Activated T-helper 17 cell treated with anti-CD3 and anti-CD28 coated beads, Interleukin-2, amount 50 U/mL, for 72 hours (primary cell): ENCODE data around the gene SDCCAG8. TPM values are rescaled to one million over a fixed set of nuclear protein-coding genes. Genes with fewer than 3 reads are reported as not detected.
A peak's percentile ranks its signal among the peaks of the same experiment; 100 is the strongest.
"Not testable (repeated sequence)": the region's sequence is repeated elsewhere in the genome, so short reads cannot be mapped to it uniquely, and the experiment has no call there.

Source experiments
- ATAC-seq: fragments of 150-1000 bp; cut with Tn5 transposase; replicated peaks from 2 replicates; pipeline ENCODE4 v1.10.0; 2021; ENCODE audit warnings: mild to moderate bottlenecking, moderate library complexity
- H3K27ac Mint-ChIP-seq: one replicate; pipeline ENCODE4 v1.8.0; 2022; ENCODE audit warnings: mixed read lengths
- H3K27me3 Mint-ChIP-seq: one replicate; pipeline ENCODE4 v1.8.0; 2022; ENCODE audit warnings: mixed read lengths
- H3K36me3 Mint-ChIP-seq: one replicate; pipeline ENCODE4 v1.8.0; 2022; ENCODE audit warnings: low read depth, mild to moderate bottlenecking, mixed read lengths
- H3K4me1 Mint-ChIP-seq: one replicate; pipeline ENCODE4 v1.8.0; 2022; ENCODE audit warnings: mixed read lengths
- H3K4me3 Mint-ChIP-seq: one replicate; pipeline ENCODE4 v1.8.0; 2022; ENCODE audit warnings: mild to moderate bottlenecking, mixed read lengths
- H3K9me3 Mint-ChIP-seq: one replicate; pipeline ENCODE4 v1.8.0; 2022; ENCODE audit warnings: mixed read lengths
- total RNA-seq, 2 donors: library from RNA; stranded (reverse); gene quantifications; one replicate each; pipeline ENCODE4 v1.2.3, GENCODE V29; 2022

SDCCAG8 gene
- total RNA-seq, 2 donors from 2014 or later: 22.2 to 31.7 TPM

GRCh38 chr1:243315893-243316292, 60.1 kb downstream of the SDCCAG8 start:
- Mint-ChIP-seq H3K4me3 (no peak overlapping the region), H3K36me3 (peaks cover 27% of the 10 kb centered on the region), H3K9me3 (no peaks in the 10 kb centered on the region), H3K4me1 (no peaks in the 10 kb centered on the region), H3K27me3 (no peaks in the 10 kb centered on the region), H3K27ac (no peak overlapping the region)
- ATAC-seq: no peak

GRCh38 chr1:243316366-243316989, 60.6 kb downstream of the SDCCAG8 start:
- H3K4me3 Mint-ChIP-seq: no peak overlapping the region
- H3K27ac Mint-ChIP-seq: no peak overlapping the region
- no peak for ATAC-seq
- H3K4me1 Mint-ChIP-seq: no peaks in the 10 kb centered on the region
- no peaks in the 10 kb centered on the region for H3K9me3 Mint-ChIP-seq
- H3K27me3 Mint-ChIP-seq: no peaks in the 10 kb centered on the region
- peaks cover 27% of the 10 kb centered on the region for H3K36me3 Mint-ChIP-seq

- no peak for ATAC-seq
- peak overlapping the region; percentile 16 for H3K27ac Mint-ChIP-seq
- no peaks in the 10 kb centered on the region for H3K27me3 Mint-ChIP-seq
- H3K36me3 Mint-ChIP-seq: peaks cover 22% of the 10 kb centered on the region
- no peaks in the 10 kb centered on the region for H3K4me1 Mint-ChIP-seq
- no peak overlapping the region for H3K4me3 Mint-ChIP-seq
- no peaks in the 10 kb centered on the region for H3K9me3 Mint-ChIP-seq
These were observed 64.4 kb downstream of the SDCCAG8 start for GRCh38 chr1:243320224-243320623.

- no peak overlapping the region for H3K27ac Mint-ChIP-seq
- ATAC-seq: no peak
These were observed 66.5 kb downstream of the SDCCAG8 start for GRCh38 chr1:243322326-243322725.

GRCh38 chr1:243323491-243323890, 67.7 kb downstream of the SDCCAG8 start:
- Mint-ChIP-seq H3K27ac (no peak overlapping the region), H3K4me1 (no peaks in the 10 kb centered on the region), H3K9me3 (no peaks in the 10 kb centered on the region), H3K27me3 (no peaks in the 10 kb centered on the region), H3K4me3 (no peak overlapping the region), H3K36me3 (no peaks in the 10 kb centered on the region)
- no peak for ATAC-seq

More at GRCh38 chr1:243322326-243322725, 66.5 kb downstream of the SDCCAG8 start:
- Mint-ChIP-seq H3K4me3 (no peak overlapping the region), H3K36me3 (peaks cover 8% of the 10 kb centered on the region), H3K9me3 (no peaks in the 10 kb centered on the region), H3K4me1 (no peaks in the 10 kb centered on the region), H3K27me3 (no peaks in the 10 kb centered on the region)

GRCh38 chr1:243325305-243325890, 69.6 kb downstream of the SDCCAG8 start:
- H3K36me3 Mint-ChIP-seq: no peaks in the 10 kb centered on the region
- no peak overlapping the region for H3K27ac Mint-ChIP-seq
- no peak overlapping the region for H3K4me3 Mint-ChIP-seq
- ATAC-seq: no peak
- no peaks in the 10 kb centered on the region for H3K27me3 Mint-ChIP-seq
- H3K4me1 Mint-ChIP-seq: no peaks in the 10 kb centered on the region
- H3K9me3 Mint-ChIP-seq: no peaks in the 10 kb centered on the region

- no peak overlapping the region for H3K4me3 Mint-ChIP-seq
- H3K27ac Mint-ChIP-seq: no peak overlapping the region
- no peak for ATAC-seq
- peaks cover 36% of the 10 kb centered on the region for H3K36me3 Mint-ChIP-seq
- H3K4me1 Mint-ChIP-seq: peaks cover 5% of the 10 kb centered on the region
- no peaks in the 10 kb centered on the region for H3K27me3 Mint-ChIP-seq
- no peaks in the 10 kb centered on the region for H3K9me3 Mint-ChIP-seq
These were observed 76.6 kb downstream of the SDCCAG8 start for GRCh38 chr1:243332440-243332839.

- Mint-ChIP-seq H3K27me3 (no peaks in the 10 kb centered on the region), H3K27ac (no peak overlapping the region), H3K4me1 (peaks cover 5% of the 10 kb centered on the region), H3K9me3 (no peaks in the 10 kb centered on the region), H3K36me3 (peaks cover 36% of the 10 kb centered on the region), H3K4me3 (no peak overlapping the region)
- ATAC-seq: no peak
These were observed 79.5 kb downstream of the SDCCAG8 start for GRCh38 chr1:243335292-243335691.

- peak; percentile 62 for ATAC-seq
- H3K27ac Mint-ChIP-seq: peak overlapping the region; percentile 46
- H3K36me3 Mint-ChIP-seq: peaks cover 37% of the 10 kb centered on the region
- H3K4me3 Mint-ChIP-seq: no peak overlapping the region
- H3K9me3 Mint-ChIP-seq: no peaks in the 10 kb centered on the region
- no peaks in the 10 kb centered on the region for H3K27me3 Mint-ChIP-seq
- peaks cover 5% of the 10 kb centered on the region for H3K4me1 Mint-ChIP-seq
These were observed 80.3 kb downstream of the SDCCAG8 start for GRCh38 chr1:243336163-243336562.

GRCh38 chr1:243338848-243339247, 83.0 kb downstream of the SDCCAG8 start:
- ATAC-seq, H3K4me1 Mint-ChIP-seq, H3K4me3 Mint-ChIP-seq, H3K27me3 Mint-ChIP-seq, H3K9me3 Mint-ChIP-seq, H3K27ac Mint-ChIP-seq: not testable (repeated sequence)
- H3K36me3 Mint-ChIP-seq: peaks cover 20% of the 10 kb centered on the region

GRCh38 chr1:243341074-243341473, 85.2 kb downstream of the SDCCAG8 start:
- ATAC-seq: no peak
- no peaks in the 10 kb centered on the region for H3K9me3 Mint-ChIP-seq
- H3K27ac Mint-ChIP-seq: no peak overlapping the region
- no peak overlapping the region for H3K4me3 Mint-ChIP-seq
- peaks cover 10% of the 10 kb centered on the region for H3K4me1 Mint-ChIP-seq
- H3K27me3 Mint-ChIP-seq: no peaks in the 10 kb centered on the region
- H3K36me3 Mint-ChIP-seq: peaks cover 20% of the 10 kb centered on the region

GRCh38 chr1:243343970-243344937, 88.4 kb downstream of the SDCCAG8 start:
- peaks cover 29% of the 10 kb centered on the region for H3K36me3 Mint-ChIP-seq
- H3K27ac Mint-ChIP-seq: no peak overlapping the region
- no peak overlapping the region for H3K4me3 Mint-ChIP-seq
- no peaks in the 10 kb centered on the region for H3K9me3 Mint-ChIP-seq
- no peaks in the 10 kb centered on the region for H3K27me3 Mint-ChIP-seq
- no peak for ATAC-seq
- H3K4me1 Mint-ChIP-seq: peaks cover 5% of the 10 kb centered on the region

GRCh38 chr1:243345205-243345604, 89.4 kb downstream of the SDCCAG8 start:
- Mint-ChIP-seq H3K4me1 (peaks cover 5% of the 10 kb centered on the region), H3K36me3 (peaks cover 29% of the 10 kb centered on the region), H3K27me3 (no peaks in the 10 kb centered on the region), H3K27ac (no peak overlapping the region), H3K9me3 (no peaks in the 10 kb centered on the region), H3K4me3 (no peak overlapping the region)
- ATAC-seq: no peak

GRCh38 chr1:243346016-243346415, 90.2 kb downstream of the SDCCAG8 start:
- Mint-ChIP-seq H3K4me3 (no peak overlapping the region), H3K9me3 (no peaks in the 10 kb centered on the region), H3K27ac (no peak overlapping the region), H3K27me3 (no peaks in the 10 kb centered on the region), H3K4me1 (peaks cover 5% of the 10 kb centered on the region), H3K36me3 (peaks cover 30% of the 10 kb centered on the region)
- ATAC-seq: no peak

GRCh38 chr1:243346468-243346867, 90.6 kb downstream of the SDCCAG8 start:
- Mint-ChIP-seq H3K9me3 (no peaks in the 10 kb centered on the region), H3K27me3 (no peaks in the 10 kb centered on the region), H3K4me3 (no peak overlapping the region), H3K4me1 (peaks cover 5% of the 10 kb centered on the region), H3K36me3 (peaks cover 32% of the 10 kb centered on the region), H3K27ac (no peak overlapping the region)
- ATAC-seq: no peak
